ENCODE data around the gene GAMT.

- no peak for TF ChIP-seq ZNF384 (IDR thresholded peaks at IDR 0.05)
- TF ChIP-seq FOXA1 (IDR thresholded peaks at IDR 0.05): no peak
- no peak for TF ChIP-seq L3MBTL2 (conservative IDR thresholded peaks at IDR 0.05)
- no peak for TF ChIP-seq LEF1 (IDR thresholded peaks at IDR 0.05; ENCODE audit: borderline replicate concordance)
- TF ChIP-seq BHLHE40 (IDR thresholded peaks at IDR 0.05; ENCODE audit: borderline replicate concordance): no peak
- no peak for TF ChIP-seq SP1 (IDR thresholded peaks at IDR 0.05)
- TF ChIP-seq FOXM1 (IDR thresholded peaks at IDR 0.05; ENCODE audit: borderline replicate concordance): no peak
- TF ChIP-seq FOXK2 (IDR thresholded peaks at IDR 0.05): no peak
- no peak for TF ChIP-seq ARNT (IDR thresholded peaks at IDR 0.05)
Measured at GRCh38 chr19:1377965-1378785, 23.2 kb downstream of the GAMT start.
